H9 (cell line): ENCODE measurements around the gene CCDC40. TPM values are rescaled to one million over a fixed set of nuclear protein-coding genes. Genes with fewer than 3 reads are reported as not detected.

ENCODE experiments used
- DNase-seq: peaks from one replicate; pipeline ENCODE4 v3.0.0-alpha.2; 2017
- H2AFZ ChIP-seq: one replicate; pipeline ENCODE4 v1.6.1; 2013; ENCODE audit warnings: mild to moderate bottlenecking, low read length, control low read depth, moderate library complexity
- H2AK5ac ChIP-seq: 2 replicates; pipeline ENCODE4 v1.6.1; 2013; ENCODE audit warnings: low read length, control low read depth, mixed read lengths; ENCODE audit not compliant: insufficient read length
- H2BK120ac ChIP-seq: one replicate; pipeline ENCODE4 v1.6.1; 2013; ENCODE audit warnings: low read depth, mild to moderate bottlenecking, low read length, control low read depth, inconsistent platforms; ENCODE audit not compliant: poor library complexity, severe bottlenecking
- H2BK12ac ChIP-seq: 2 replicates; pipeline ENCODE4 v1.6.1; 2013; ENCODE audit warnings: low read length, control low read depth, mixed read lengths, low read depth; ENCODE audit not compliant: insufficient read length
- H2BK15ac ChIP-seq: 2 replicates; pipeline ENCODE4 v1.6.1; 2013; ENCODE audit warnings: low read depth, low read length, control low read depth
- H2BK20ac ChIP-seq: one replicate; pipeline ENCODE4 v1.6.1; 2013; ENCODE audit warnings: low read depth, mild to moderate bottlenecking, low read length, control low read depth, inconsistent platforms; ENCODE audit not compliant: poor library complexity, severe bottlenecking
- H2BK5ac ChIP-seq: 2 replicates; pipeline ENCODE4 v1.6.1; 2013; ENCODE audit warnings: low read length, control low read depth, mixed read lengths; ENCODE audit not compliant: insufficient read length
- H3K14ac ChIP-seq: 2 replicates; pipeline ENCODE4 v1.6.1; 2013; ENCODE audit warnings: low read length, control low read depth; ENCODE audit not compliant: insufficient read depth
- H3K18ac ChIP-seq: 2 replicates; pipeline ENCODE4 v1.6.1; 2013; ENCODE audit warnings: low read depth, mild to moderate bottlenecking, mixed read lengths, low read length, control low read depth; ENCODE audit not compliant: insufficient read length
- H3K23ac ChIP-seq: 2 replicates; pipeline ENCODE4 v1.6.1; 2013; ENCODE audit warnings: low read length, control low read depth, mixed read lengths, low read depth; ENCODE audit not compliant: insufficient read length
- H3K23me2 ChIP-seq: 2 replicates; pipeline ENCODE4 v1.6.1; 2013; ENCODE audit warnings: low read depth, mild to moderate bottlenecking, mixed read lengths, low read length, control low read depth; ENCODE audit not compliant: insufficient read length, poor library complexity, severe bottlenecking
- H3K27ac ChIP-seq: 2 replicates; pipeline ENCODE4 v1.5.1; 2013; ENCODE audit warnings: low read length, control low read depth, mixed read lengths, low read depth; ENCODE audit not compliant: insufficient read length
- H3K27me3 ChIP-seq: 2 replicates; pipeline ENCODE4 v1.6.1; 2013; ENCODE audit warnings: low read length, control low read depth, inconsistent platforms; ENCODE audit not compliant: insufficient read depth
- H3K4ac ChIP-seq: 2 replicates; pipeline ENCODE4 v1.6.1; 2013; ENCODE audit warnings: low read depth, mild to moderate bottlenecking, control low read depth, inconsistent platforms, low read length, moderate library complexity
- H3K4me1 ChIP-seq: 2 replicates; pipeline ENCODE4 v1.6.1; 2013; ENCODE audit warnings: low read length, control low read depth, inconsistent platforms; ENCODE audit not compliant: insufficient read depth
- H3K4me2 ChIP-seq: 2 replicates; pipeline ENCODE4 v1.6.1; 2013; ENCODE audit warnings: low read length, control low read depth, mixed read lengths; ENCODE audit not compliant: insufficient read length, insufficient read depth
- H3K56ac ChIP-seq: 2 replicates; pipeline ENCODE4 v1.6.1; 2013; ENCODE audit warnings: low read depth, mild to moderate bottlenecking, mixed read lengths, low read length, control low read depth; ENCODE audit not compliant: insufficient read length
- H3K79me1 ChIP-seq: 2 replicates; pipeline ENCODE4 v1.6.1; 2013; ENCODE audit warnings: low read depth, mild to moderate bottlenecking, moderate library complexity, low read length, control low read depth, inconsistent platforms; ENCODE audit not compliant: insufficient read depth, poor library complexity, severe bottlenecking
- H3K79me2 ChIP-seq: 2 replicates; pipeline ENCODE4 v1.6.1; 2013; ENCODE audit warnings: low read length, control low read depth, inconsistent platforms; ENCODE audit not compliant: insufficient read depth
- H3K9ac ChIP-seq: 2 replicates; pipeline ENCODE4 v1.6.1; 2013; ENCODE audit warnings: low read length, control low read depth, mixed read lengths; ENCODE audit not compliant: insufficient read length; ENCODE audit errors: extremely low read depth
- H3K9me3 ChIP-seq: one replicate; pipeline ENCODE4 v1.6.1; 2013; ENCODE audit warnings: low read depth, low read length, inconsistent platforms; ENCODE audit not compliant: control insufficient read depth
- H3T11ph ChIP-seq: one replicate; pipeline ENCODE4 v1.6.1; 2013; ENCODE audit warnings: mild to moderate bottlenecking, low read length, control low read depth, inconsistent platforms
- H4K20me1 ChIP-seq: one replicate; pipeline ENCODE4 v1.6.1; 2013; ENCODE audit not compliant: control insufficient read depth, insufficient read length, insufficient read depth
- H4K5ac ChIP-seq: 2 replicates; pipeline ENCODE4 v1.6.1; 2013; ENCODE audit warnings: low read depth, mild to moderate bottlenecking, mixed read lengths, low read length, control low read depth; ENCODE audit not compliant: insufficient read length
- H4K8ac ChIP-seq: replicated peaks from 2 replicates; pipeline ENCODE4 v1.6.1; 2013; ENCODE audit warnings: low read length, control low read depth, mixed read lengths, low read depth; ENCODE audit not compliant: insufficient read length
- H4K91ac ChIP-seq: 2 replicates; pipeline ENCODE4 v1.6.1; 2013; ENCODE audit warnings: low read depth, mild to moderate bottlenecking, moderate library complexity, mixed read lengths, low read length, control low read depth; ENCODE audit not compliant: insufficient read length
- H3K27ac Mint-ChIP-seq, 3 experiments: 2 replicates in 2 of 3; 3 replicates in 1 of 3; pipeline ENCODE4 v1.8.0; 2020 to 2021; ENCODE audit warnings: mixed read lengths in 3 of 3, mild to moderate bottlenecking in 1 of 3, moderate library complexity in 1 of 3
- H3K27me3 Mint-ChIP-seq: 2 replicates; pipeline ENCODE4 v1.8.0; 2021; ENCODE audit warnings: low read depth, mild to moderate bottlenecking, moderate library complexity, mixed read lengths
- H3K36me3 Mint-ChIP-seq, 3 experiments: 2 replicates in 2 of 3; 3 replicates in 1 of 3; pipeline ENCODE4 v1.8.0; 2020 to 2021; ENCODE audit warnings: low read depth in 3 of 3, mixed read lengths in 3 of 3; ENCODE audit not compliant: insufficient read depth in 1 of 3
- H3K4me1 Mint-ChIP-seq, 2 experiments: 2 replicates each; pipeline ENCODE4 v1.8.0; 2020; ENCODE audit warnings: mixed read lengths in 2 of 2
- H3K4me3 Mint-ChIP-seq, 2 experiments: 2 replicates in 1 of 2; 3 replicates in 1 of 2; pipeline ENCODE4 v1.8.0; 2020 to 2021; ENCODE audit warnings: mild to moderate bottlenecking in 2 of 2, mixed read lengths in 2 of 2, moderate library complexity in 1 of 2
- H3K9me3 Mint-ChIP-seq, 2 experiments: 2 replicates in 1 of 2; 3 replicates in 1 of 2; pipeline ENCODE4 v1.8.0; 2020; ENCODE audit warnings: mild to moderate bottlenecking in 2 of 2, mixed read lengths in 2 of 2, moderate library complexity in 1 of 2
- WGBS: extraction: QIAGEN DNeasy Blood & Tissue Kit; methylation state at CpG from one replicate; pipeline ENCODE4 v1.1.7; 2013; ENCODE audit warnings: missing lambda C conversion rate, low lambda C conversion rate, mixed read lengths; ENCODE audit not compliant: insufficient read length; ENCODE audit errors: extremely low coverage; 5-methylcytosine and 5-hydroxymethylcytosine counted together
- total RNA-seq: library from RNA; stranded (reverse); gene quantifications from 2 replicates; pipeline ENCODE4 v1.2.1, GENCODE V29; 2021
- TF ChIP-seq, protein P1 (sequence below): fragments of 200-600 bp; sonication (generic); conservative IDR thresholded peaks from 3 replicates; pipeline ENCODE4 v1.8.0; 2021; ENCODE audit warnings: antibody characterized with exemption, mild to moderate bottlenecking

Gene CCDC40
- total RNA-seq, 1 experiment from 2014 or later, result 8.9 TPM

DNA sequence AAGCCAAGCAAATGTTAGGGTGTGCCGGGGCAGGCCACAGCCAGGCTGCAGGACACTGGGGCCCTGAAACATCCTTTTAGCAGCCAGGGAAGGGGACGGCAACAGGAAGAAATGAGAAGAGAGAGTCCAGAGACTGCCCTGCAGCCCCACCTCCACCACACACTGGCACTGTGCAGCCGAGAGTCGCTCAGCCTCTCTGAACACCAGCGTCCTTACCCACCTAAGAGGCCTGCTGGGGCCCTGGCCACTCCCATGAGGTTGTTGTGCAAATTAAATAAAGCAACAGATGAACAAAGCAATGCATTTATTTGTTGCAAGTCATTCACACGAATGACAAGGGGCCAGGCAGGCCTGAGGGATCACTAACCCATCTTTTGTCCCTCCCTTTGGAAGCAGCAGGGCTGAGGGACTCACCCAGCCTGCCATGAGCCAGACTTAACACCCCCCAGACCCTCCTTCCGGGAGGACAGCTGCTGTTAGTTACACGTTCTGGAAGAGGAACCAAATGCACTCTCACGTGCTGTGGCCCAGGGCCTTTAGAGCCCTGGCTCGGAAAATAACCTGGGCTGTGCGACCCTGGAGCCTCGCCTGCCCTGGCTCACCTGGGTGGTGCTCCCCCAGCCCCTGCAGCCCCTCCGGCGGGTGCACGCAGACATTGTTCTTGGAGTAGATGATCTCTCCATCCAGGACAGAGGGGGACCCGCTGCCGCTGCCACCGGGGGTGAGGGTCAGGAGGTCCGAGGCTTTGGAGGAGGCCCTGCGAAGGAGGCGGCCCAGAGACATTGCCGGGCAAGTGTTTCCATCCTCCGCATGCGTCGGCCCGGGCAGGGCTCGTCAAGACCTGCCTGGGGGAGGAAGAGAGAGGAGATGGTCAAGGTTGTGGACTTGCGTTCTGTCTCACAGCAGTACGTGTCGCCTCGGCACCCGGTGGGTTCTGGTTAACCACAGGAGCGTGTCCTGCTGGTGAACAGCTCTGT lies 23.4 kb upstream of the CCDC40 start:
- no peaks in the 10 kb centered on the region for H3K79me1 ChIP-seq
- no peak overlapping the region for H4K91ac ChIP-seq
- H3K4me1 Mint-ChIP-seq, result peaks cover 5 to 9% of the 10 kb centered on the region in 2 experiments; a peak in 2 of 4 replicates
- no peak overlapping the region for H3K4me3 Mint-ChIP-seq
- no peak overlapping the region for H2AK5ac ChIP-seq
- H3K18ac ChIP-seq, result no peak overlapping the region
- H4K8ac ChIP-seq, result no peak overlapping the region
- no peak overlapping the region for H3K27ac ChIP-seq
- H2AFZ ChIP-seq, result no peak overlapping the region
- no peak overlapping the region for H3K9ac ChIP-seq
- no peak overlapping the region for H3K4me2 ChIP-seq
- H3K9me3 ChIP-seq, result no peaks in the 10 kb centered on the region
- H3K27me3 ChIP-seq, result no peaks in the 10 kb centered on the region
- no peak overlapping the region for H2BK15ac ChIP-seq
- no CpG with 5 or more reads among the region's 33 CpGs for WGBS
- no peaks in the 10 kb centered on the region; the same call in 1 of the 2 replicates for H3K79me2 ChIP-seq
- no peak overlapping the region for H4K5ac ChIP-seq
- no peak overlapping the region for H3K56ac ChIP-seq
- H3K36me3 Mint-ChIP-seq, result peaks cover 14 to 26% (median 22%) of the 10 kb centered on the region in 3 experiments
- no peak for DNase-seq
- H3K9me3 Mint-ChIP-seq, result no peaks in the 10 kb centered on the region; a peak in 1 of 5 replicates
- no peak overlapping the region for H3K23ac ChIP-seq
- H3K27ac Mint-ChIP-seq, result peak overlapping the region in 1 of 3 experiments; percentile 71; a peak in 3 of 7 replicates
- H3K27me3 Mint-ChIP-seq, result no peaks in the 10 kb centered on the region; the same call in 1 of the 2 replicates
- no peak overlapping the region for H2BK5ac ChIP-seq
- H3K23me2 ChIP-seq, result no peaks in the 10 kb centered on the region
- TF ChIP-seq, protein P1, sequence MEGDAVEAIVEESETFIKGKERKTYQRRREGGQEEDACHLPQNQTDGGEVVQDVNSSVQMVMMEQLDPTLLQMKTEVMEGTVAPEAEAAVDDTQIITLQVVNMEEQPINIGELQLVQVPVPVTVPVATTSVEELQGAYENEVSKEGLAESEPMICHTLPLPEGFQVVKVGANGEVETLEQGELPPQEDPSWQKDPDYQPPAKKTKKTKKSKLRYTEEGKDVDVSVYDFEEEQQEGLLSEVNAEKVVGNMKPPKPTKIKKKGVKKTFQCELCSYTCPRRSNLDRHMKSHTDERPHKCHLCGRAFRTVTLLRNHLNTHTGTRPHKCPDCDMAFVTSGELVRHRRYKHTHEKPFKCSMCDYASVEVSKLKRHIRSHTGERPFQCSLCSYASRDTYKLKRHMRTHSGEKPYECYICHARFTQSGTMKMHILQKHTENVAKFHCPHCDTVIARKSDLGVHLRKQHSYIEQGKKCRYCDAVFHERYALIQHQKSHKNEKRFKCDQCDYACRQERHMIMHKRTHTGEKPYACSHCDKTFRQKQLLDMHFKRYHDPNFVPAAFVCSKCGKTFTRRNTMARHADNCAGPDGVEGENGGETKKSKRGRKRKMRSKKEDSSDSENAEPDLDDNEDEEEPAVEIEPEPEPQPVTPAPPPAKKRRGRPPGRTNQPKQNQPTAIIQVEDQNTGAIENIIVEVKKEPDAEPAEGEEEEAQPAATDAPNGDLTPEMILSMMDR, result no peak
- H3K4ac ChIP-seq, result no peak overlapping the region
- no peak overlapping the region for H2BK120ac ChIP-seq
- no peaks in the 10 kb centered on the region for H4K20me1 ChIP-seq
- no peak overlapping the region for H2BK20ac ChIP-seq
- H3K14ac ChIP-seq, result no peak overlapping the region; the same call in 1 of the 2 replicates
- no peak overlapping the region for H3T11ph ChIP-seq
- no peak overlapping the region for H2BK12ac ChIP-seq
- no peaks in the 10 kb centered on the region for H3K4me1 ChIP-seq
